Thyroid gland (tissue), 4 donors: ENCODE measurements around the gene GPR156.

Experiments used
- CTCF ChIP-seq, 6 experiments: fragments of 200-600 bp in 3 of 6; fragments of 450-650 bp in 3 of 6; sonication (generic) in 3 of 6; IDR thresholded peaks; one replicate each; pipeline ENCODE4 v1.5.1; 2016 to 2019; ENCODE audit warnings: antibody characterized with exemption in 6 of 6, mild to moderate bottlenecking in 2 of 6, inconsistent platforms in 1 of 6, moderate library complexity in 1 of 6
- POLR2A ChIP-seq, 2 donors: fragments of 450-650 bp; IDR thresholded peaks; one replicate each; pipeline ENCODE4 v1.6.1; 2017; ENCODE audit warnings: antibody characterized with exemption in 2 of 2, mild to moderate bottlenecking in 2 of 2, moderate library complexity in 1 of 2

GRCh38 chr3:120160050-120160449, 125.0 kb downstream of the GPR156 start:
- no peak for TF ChIP-seq CTCF (IDR thresholded peaks at IDR 0.05)
- no peak for TF ChIP-seq POLR2A (IDR thresholded peaks at IDR 0.05)
